ENCODE results near the gene RGL2.
A peak's percentile ranks its signal among the peaks of the same experiment; 100 is the strongest.

The RGL2 gene

GRCh38 chr6:33316603-33317418, 18.1 kb upstream of the RGL2 start:
- no peak for DNase-seq (ENCODE audit: low spot score)

DNA sequence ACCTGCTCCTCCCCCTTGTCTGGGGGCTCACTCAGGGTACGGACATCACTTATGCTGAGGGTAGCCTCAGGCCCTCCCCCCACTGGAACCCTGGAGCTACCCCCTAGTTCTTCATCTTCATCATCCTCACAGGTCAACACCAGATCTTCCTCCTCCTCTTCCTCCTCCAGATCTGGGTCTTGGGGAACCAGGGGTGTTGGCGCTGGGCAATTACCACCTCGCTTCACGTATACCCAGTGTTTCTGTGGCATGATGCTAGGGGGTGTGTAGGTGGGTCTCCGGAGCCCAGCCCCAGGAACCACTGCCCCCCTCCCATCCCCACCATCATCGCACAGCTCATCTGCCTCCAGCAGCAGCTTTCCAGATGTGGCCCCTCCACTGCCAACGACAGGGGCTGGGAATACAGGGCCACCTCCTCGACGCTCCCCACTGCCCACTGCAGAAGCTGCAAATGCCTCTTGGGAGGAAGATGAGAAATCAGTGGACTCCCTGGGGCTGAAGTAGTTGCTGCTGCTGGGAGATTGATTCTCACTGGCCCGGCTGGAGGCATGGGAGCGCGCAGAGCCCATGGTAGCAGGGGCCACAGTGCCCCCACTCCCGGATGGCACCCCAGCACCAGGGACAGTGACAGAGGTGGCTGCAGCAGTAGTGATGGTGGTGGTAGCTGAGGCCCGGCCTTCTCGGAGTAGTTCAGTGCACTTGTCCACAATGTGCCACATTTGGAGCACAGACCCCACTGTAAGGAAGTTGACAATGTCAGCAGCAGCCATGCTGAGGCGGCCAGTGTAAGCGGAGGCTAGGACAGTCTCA, 17.3 kb upstream of the RGL2 start:
- DNase-seq (ENCODE audit: low spot score), result no peak

- DNase-seq (ENCODE audit: low spot score), result no peak
These were observed 16.4 kb upstream of the RGL2 start for GRCh38 chr6:33314943-33315792.

GRCh38 chr6:33314515-33314942, 15.8 kb upstream of the RGL2 start:
- DNase-seq (ENCODE audit: low spot score), result peak; percentile 77

- peak; percentile 84 for DNase-seq (ENCODE audit: low spot score)
These were observed 15.2 kb upstream of the RGL2 start, which contains the start of gene TAPBP for GRCh38 chr6:33313709-33314514. TAPBP (minus strand) TSS chr6:33314078; CDS start chr6:33314041, 37 bp downstream.

DNA sequence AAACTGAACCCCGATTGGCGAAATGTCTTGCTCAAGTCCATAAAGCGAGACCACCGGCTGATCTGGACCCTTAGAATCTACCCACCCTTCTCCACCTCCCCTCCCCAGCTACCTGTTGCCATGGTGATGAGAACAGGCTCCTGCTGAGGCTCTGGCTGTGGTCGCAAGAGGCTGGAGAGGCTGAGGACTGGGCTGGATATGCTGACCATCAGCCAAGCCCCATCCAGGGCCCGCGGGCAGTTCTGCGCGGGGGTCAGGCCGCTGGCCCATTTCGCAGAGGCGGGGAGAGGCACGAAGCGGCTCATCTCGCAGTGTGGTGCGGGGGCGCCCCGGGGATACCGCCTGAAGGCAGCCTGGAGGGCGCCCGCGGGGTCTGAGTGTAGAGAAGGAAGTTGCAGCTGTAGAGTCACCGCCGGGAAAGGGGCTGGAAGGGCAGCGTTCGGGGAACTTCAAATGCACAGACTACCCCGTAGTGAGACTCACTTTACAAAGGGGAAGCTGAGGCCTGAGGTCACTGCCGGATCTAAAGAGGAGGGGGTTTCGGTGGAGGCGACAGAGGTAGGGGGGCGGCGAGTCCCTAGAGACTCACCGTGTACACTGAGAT, 14.5 kb upstream of the RGL2 start:
- peak; percentile 76 for DNase-seq (ENCODE audit: low spot score)

DNA sequence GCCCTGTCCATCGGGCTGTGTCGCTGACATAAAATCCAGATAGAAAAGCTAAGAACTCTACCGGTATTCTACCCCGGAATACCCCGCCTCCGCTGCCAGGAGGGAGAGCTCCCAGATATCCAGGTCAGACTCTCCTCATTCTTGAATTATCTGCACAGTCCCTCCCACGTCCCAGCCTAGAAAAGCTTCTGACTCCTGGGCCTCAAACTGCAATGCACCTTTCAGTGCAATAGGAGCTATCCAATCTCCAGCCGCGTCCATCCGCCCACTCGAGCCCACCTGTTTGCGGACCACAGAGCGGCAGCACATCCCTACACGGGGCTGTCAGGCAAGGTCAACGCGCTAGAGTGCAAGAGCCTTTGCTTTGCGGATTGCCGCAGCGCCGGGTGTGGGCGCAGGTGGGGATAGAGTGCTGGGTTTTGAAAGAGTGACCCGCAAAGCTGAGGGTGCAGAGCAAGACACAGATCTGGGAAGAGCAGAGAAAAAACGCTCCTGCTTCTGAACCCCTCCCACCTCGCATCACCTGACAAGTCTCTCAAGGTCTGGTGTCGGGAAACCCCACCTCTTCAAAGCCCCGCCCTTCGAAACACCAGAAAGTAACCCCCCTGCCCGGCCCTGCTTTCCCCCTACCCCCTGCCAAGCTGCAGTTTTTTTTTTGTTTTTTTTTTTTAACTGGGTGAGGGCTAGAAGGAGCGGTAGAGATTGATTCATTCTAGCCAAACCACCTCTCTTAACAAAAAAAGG, 13.8 kb upstream of the RGL2 start:
- no peak for DNase-seq (ENCODE audit: low spot score)

DNA sequence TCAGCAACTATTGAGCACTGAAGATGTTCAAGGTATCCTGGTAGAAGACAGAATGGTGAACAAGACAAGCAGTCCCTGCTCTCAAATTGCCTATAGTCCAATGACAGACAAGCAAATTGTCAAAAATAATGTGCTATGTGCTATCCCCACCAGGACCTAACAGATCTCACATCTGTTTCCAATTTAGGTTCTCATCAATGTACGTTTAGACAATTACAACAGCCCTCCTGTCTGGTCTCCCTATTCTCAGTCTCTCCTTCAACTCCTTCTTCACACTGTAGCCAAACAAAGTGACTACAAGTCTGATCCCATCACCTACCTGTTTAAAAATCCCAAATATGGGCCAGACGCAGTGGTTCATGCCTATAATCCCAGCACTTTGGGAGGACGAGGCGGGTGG, 7.6 kb upstream of the RGL2 start:
- no peak for DNase-seq (ENCODE audit: low spot score)

GRCh38 chr6:33305052-33305451, 6.3 kb upstream of the RGL2 start:
- DNase-seq (ENCODE audit: low spot score), result no peak

DNA sequence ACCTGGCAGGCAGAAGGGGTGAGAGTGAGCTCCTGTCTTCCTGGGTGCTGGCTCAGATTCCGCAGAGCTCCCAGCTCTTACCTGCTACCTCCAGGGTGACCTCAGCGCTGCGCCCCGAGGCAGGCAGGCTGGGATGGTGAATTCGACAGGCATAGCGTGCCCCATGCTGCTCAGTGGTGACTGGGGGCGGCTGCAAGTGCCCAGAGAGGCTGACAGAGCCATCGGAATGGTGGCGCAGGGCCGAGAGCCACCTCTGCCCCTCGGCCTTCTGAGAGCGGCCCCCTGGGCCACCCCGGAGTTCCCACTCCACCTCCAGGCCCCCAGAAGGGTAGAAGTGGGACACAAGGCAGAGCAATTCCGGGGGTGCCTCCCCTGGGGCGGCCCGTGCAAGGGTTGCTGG, 5.5 kb upstream of the RGL2 start:
- no peak for DNase-seq (ENCODE audit: low spot score)

- DNase-seq (ENCODE audit: low spot score), result no peak
These were observed 3.1 kb upstream of the RGL2 start for GRCh38 chr6:33301877-33302276.

GRCh38 chr6:33299237-33299944, 649 bp upstream of the RGL2 start:
- peak; percentile 94 for DNase-seq (ENCODE audit: low spot score)

GRCh38 chr6:33297956-33298772, 578 bp downstream of the RGL2 start:
- DNase-seq (ENCODE audit: low spot score), result peak; percentile 86

GRCh38 chr6:33297406-33297955, 1.3 kb downstream of the RGL2 start:
- no peak for DNase-seq (ENCODE audit: low spot score)

DNA sequence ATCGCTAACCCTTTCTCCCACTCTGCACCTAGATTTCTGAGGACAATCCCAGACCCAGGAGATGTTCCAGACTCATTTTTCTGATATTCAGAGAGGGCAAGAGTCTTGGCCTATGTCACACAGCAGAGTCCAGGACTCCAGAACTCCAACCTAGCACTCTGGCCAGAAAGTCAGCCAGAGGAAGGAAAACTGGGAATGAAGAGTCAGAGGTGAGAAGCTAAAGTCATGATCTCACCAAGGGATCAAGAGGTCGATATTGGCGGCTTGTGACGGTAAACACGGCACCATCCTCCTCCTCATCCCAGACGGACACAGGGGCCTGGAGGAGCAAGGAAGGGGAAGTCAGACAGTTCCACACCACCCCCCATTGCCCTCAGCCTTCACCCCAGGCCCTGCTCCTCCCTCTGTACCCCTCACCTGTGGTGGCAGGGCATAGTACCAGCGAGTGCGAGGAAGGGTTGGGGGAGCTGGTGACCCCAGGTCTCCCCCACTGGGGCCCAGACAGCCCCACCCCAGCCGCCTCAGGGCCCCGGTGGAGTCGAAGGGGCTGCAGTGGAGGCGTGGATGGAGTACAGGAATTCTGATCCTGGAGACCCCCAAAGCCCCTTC, 1.8 kb downstream of the RGL2 start:
- DNase-seq (ENCODE audit: low spot score), result no peak

- DNase-seq (ENCODE audit: low spot score), result no peak
These were observed 2.9 kb downstream of the RGL2 start for GRCh38 chr6:33295621-33296369.
